Mesenteric fat pad (tissue), 1 donor: Measurements from ENCODE around the gene KCNG1. TPM values are rescaled to one million over a fixed set of nuclear protein-coding genes. Genes with fewer than 3 reads are reported as not detected.

Source experiments
- DNase-seq: peaks from one replicate; pipeline ENCODE4 v3.0.0-alpha.2; 2020; ENCODE audit warnings: low spot score
- total RNA-seq: library from RNA; stranded (reverse); fragmentation: NEBNext Ultra II Directional; extraction: Animal tissue kit (Norgen Biotek cat#: 25700); gene quantifications from one replicate; pipeline ENCODE4 v1.2.1, GENCODE V29; 2021
- donor health status: DM: yes; HTN: yes; CAD: no.

Gene KCNG1
- total RNA-seq, 1 donor from 2014 or later = 0.19 TPM

GRCh38 chr20:50987493-50988210 is 35.3 kb downstream of the KCNG1 start:
- no peak for DNase-seq

- DNase-seq = no peak
Observed at GRCh38 chr20:50983321-50983720, 39.6 kb downstream of the KCNG1 start.

- no peak for DNase-seq
Observed at GRCh38 chr20:50982363-50982762, 40.5 kb downstream of the KCNG1 start.

- DNase-seq = no peak
Observed at GRCh38 chr20:50981714-50982048, 41.2 kb downstream of the KCNG1 start.

- no peak for DNase-seq
Observed at GRCh38 chr20:50980851-50981713, 41.8 kb downstream of the KCNG1 start.

GRCh38 chr20:50980071-50980681 is 42.7 kb downstream of the KCNG1 start:
- no peak for DNase-seq

- DNase-seq = peak; percentile 18
Observed at GRCh38 chr20:50978533-50978932, 44.4 kb downstream of the KCNG1 start.

GRCh38 chr20:50977066-50978021 is 45.6 kb downstream of the KCNG1 start:
- peak; percentile 55 for DNase-seq

GRCh38 chr20:50975701-50976330 is 47.1 kb downstream of the KCNG1 start:
- peak; percentile 77 for DNase-seq

- DNase-seq = peak; percentile 57
Observed at GRCh38 chr20:50969912-50970311, 53.0 kb downstream of the KCNG1 start.

GRCh38 chr20:50969435-50969834 is 53.5 kb downstream of the KCNG1 start:
- no peak for DNase-seq

- no peak for DNase-seq
Observed at GRCh38 chr20:50968289-50968688, 54.6 kb downstream of the KCNG1 start.

GRCh38 chr20:50967586-50967985 is 55.3 kb downstream of the KCNG1 start:
- DNase-seq = peak; percentile 30

GRCh38 chr20:50959543-50960126 is 63.3 kb downstream of the KCNG1 start:
- DNase-seq = peak; percentile 83

- peak; percentile 91 for DNase-seq
Observed at GRCh38 chr20:50958615-50959542, 64.0 kb downstream of the KCNG1 start, which contains the start of gene MOCS3. TSS of gene MOCS3 (plus strand) at chr20:50958818. CDS start at chr20:50958843, 25 bp downstream.

GRCh38 chr20:50957798-50958614 is 64.9 kb downstream of the KCNG1 start, which contains the start of gene DPM1:
TSS of gene DPM1 (minus strand) at chr20:50958532. CDS start at chr20:50958523, 9 bp downstream.
- DNase-seq = peak; percentile 92

GRCh38 chr20:50957276-50957675 is 65.6 kb downstream of the KCNG1 start:
- no peak for DNase-seq

GRCh38 chr20:50953821-50954220 is 69.1 kb downstream of the KCNG1 start:
- DNase-seq = no peak
